GM19372 (cell line): ENCODE results near the gene LONRF3.
A peak's percentile ranks its signal among the peaks of the same experiment; 100 is the strongest.

Experiments used
- ATAC-seq: cut with Tn5 transposase; IDR thresholded peaks from one replicate; pipeline ENCODE4 v1.9.1; 2021; ENCODE audit warnings: mild to moderate bottlenecking, low read depth, moderate library complexity; ENCODE audit not compliant: unreplicated experiment

LONRF3 gene

DNA sequence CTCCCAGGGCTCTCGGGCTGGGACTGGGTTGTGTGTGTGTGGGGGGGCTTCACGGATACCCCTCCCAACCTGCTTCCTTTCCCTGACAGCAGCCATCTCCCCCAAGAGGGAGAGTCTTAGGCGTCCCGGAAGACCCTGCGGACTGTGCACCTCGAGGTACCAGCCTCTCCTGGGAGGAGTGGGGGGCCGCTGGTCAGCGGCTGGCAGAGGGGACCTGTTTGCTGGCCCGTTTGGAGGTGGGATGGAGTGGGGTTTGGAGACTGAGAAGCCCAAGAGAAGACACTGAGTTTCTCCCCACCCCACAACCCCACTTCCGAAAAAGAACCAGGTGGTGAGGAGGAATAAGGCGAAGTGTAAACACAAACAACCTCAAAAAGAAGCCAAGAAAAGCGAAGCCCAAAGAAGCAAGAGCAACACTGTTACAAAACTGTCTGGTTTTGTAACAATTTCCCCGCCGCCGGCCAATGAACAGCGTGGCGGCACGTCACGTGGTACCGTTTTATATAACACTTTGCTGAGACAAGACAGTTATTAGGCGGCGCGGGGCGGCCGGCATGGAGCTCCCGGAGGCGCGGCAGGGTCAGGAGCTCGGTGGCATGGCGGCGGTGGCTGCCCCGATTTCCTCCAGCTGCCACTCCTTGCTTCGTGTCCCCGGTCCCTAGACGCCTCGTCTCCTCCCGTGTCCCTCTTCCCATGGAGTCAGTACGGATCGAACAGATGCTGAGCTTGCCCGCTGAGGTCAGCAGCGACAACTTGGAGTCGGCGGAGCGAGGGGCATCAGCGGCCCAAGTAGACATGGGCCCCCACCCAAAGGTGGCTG is at the start of gene LONRF3:
Gene LONRF3 (plus strand): TSS at position 531 of the 820 bp plus-strand sequence. CDS start 163 bp downstream, at position 694.
- no peak for ATAC-seq

DNA sequence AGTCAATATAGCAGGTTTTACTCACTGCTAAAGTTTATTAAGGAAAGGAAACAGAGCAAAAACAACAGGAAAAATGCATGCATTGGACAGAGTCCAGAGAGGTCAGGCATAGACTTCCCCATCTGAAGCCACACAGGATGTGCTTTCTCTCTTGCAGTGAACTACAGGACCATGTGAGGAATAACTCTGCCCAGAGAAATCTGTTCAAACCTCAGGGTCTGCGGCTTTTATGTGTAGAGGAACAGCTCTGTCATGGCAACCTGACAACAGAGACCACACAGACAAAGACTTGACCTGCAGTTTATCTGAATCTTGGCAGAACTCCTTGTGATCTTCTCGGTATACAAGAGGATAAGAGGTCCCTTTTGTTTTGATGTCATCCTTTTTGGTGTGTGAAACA is 46.3 kb upstream of the LONRF3 start:
- no peak for ATAC-seq

GRCh38 chrX:118935352-118935751 is 39.1 kb upstream of the LONRF3 start:
- no peak for ATAC-seq

GRCh38 chrX:118941147-118941546 is 33.3 kb upstream of the LONRF3 start:
- no peak for ATAC-seq

GRCh38 chrX:118943102-118943501 is 31.3 kb upstream of the LONRF3 start:
- ATAC-seq = no peak

DNA sequence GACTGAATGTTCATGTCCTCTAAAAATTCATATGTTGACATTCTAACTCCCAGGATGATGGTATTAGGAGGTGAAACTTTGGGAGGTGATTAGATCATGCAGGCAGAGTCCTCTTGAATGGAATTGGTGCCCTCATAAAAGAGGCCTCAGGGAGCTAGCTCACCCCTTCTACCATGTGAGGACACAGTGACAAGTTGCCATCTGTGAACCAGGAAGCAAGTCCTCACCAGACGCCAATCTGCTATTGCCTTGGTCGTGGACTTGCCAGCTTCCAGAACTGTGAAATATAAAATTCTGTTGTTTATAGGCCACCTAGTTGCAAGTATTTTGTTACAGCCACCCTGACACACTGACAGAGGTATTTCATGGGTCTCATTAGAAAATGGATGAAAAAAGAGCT is 28.5 kb upstream of the LONRF3 start:
- no peak for ATAC-seq

DNA sequence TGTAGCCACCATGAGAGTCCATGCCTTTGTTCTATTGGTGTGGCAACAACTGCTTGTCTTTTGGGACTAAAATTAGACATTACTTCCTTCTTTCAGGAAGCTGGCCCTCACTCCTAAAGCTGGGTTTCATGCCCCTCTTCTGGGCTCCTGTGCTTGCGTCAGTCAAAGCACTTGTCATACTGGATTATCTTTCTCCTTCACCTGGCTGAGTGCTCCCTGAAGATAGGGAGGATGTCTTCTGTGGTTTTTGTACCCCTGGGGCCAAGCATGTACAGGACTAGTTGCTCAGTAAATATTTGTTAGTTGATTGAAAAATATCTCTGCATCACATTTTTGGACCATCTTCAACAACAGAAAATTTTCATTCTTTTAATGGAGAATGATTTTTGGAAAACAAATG is 26.1 kb upstream of the LONRF3 start:
- no peak for ATAC-seq

- ATAC-seq = no peak
Observed at GRCh38 chrX:118961866-118962560, 12.4 kb upstream of the LONRF3 start.

DNA sequence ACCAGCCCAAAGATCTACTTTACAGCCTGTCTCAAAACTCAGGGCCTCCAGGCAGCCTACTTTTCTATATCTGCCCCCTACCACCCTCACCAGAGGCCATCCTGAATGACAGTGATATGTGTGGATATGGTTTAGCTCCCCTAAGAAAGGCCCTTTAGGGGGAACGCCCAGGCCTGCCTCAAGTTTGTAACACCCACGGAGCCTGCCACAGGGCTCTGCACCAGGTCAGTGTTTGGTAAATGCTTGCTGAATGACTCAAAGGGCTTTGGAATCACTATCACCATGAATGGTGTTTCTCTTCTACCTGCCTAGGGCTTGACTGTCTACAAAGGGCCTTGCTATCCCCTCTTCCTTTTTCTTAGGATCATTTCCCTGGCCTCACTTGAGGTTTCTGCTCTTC is 11.3 kb upstream of the LONRF3 start:
- ATAC-seq = no peak

DNA sequence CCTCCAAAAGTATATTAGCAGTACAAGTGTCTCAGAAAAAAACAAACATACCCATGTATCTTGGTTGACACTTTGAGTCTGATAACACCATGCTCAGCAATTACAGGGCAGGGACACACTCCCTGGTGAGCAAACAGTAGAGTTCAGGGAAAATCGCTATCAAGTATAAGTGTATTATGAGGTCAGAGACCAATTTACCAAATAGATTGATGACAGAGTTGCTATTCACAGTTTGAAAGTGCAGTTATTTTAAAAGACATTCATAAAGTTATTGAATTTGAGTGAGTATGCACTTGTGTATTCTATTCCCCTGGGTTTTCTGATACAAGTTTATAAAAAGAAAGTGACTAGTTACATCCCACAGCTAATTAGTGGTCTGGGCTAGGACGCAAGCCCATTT is 10.2 kb upstream of the LONRF3 start:
- ATAC-seq = no peak

- ATAC-seq = no peak
Observed at GRCh38 chrX:118965395-118965794, 9.0 kb upstream of the LONRF3 start.

DNA sequence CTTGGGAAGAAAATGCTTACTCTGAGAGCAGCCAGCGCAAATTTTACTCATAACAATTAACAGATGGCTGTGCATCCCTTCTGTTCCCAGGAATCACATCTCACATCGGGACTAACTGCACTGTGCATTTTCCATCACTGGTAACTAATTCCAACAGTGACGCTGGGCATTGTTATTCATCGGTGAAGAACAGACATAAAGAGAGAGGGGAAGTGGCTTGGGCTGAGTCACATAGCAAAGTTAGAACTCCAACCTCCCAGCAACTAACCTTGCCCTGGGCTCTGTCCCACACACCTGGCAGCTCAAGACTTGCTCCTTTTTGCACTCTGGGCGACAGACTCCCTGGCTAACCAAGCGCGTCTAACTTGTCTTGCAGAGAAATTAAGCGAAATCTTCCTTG is 6.4 kb upstream of the LONRF3 start:
- ATAC-seq = no peak

DNA sequence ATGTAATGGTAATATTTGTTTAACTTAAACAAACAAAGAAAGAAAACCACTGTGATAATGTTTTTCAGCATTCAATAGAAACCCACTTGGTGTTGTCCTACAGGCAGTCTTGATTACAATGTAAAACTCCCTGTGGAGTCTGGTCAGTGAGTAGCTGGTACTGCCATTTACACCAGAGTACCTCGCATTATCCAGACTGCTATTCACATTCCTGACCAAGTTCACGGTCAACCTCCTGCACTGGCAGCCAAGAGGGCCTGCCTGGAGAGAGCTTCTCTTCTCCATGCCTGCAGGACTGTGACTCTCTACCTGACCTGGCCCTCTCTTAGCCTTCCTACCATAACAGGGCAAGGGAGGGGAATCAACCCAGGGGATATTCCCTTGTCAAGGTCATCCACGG is 2.9 kb upstream of the LONRF3 start:
- no peak for ATAC-seq

DNA sequence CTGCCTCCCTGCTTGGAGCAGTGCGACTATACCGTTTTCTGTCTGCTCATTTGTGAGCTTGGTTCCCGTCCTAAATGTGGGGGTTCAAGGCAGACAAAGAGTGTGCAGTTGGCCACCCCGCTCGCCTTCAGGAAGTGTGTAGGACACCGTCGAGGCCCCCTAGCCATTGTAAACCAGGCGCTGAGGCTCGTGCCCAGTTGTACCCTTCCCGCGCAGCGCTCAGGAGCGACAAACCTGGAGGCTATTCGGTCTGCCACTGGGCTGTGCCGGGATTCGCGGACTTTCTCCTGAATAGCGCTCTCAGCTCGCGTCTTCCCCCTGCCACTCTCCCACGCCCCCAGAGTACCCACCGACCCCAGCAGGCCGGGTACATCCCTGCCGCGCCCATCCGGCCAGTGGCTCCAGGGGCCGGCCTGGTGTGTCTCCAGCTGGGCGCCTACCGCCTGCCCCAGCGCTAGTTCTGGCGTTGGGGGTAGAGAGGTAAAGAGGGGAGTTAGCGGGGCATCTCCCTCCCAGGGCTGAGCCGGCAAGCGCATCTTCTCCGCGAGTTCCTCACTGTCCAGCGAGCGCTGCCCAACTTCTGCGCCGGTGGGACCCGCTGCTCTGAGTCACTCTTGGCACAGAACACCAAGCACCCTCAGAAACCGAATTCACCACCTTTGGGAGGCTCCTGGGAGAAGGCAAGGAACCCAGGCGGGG is 880 bp upstream of the LONRF3 start:
- no peak for ATAC-seq

- peak; percentile 44 for ATAC-seq
Observed at GRCh38 chrX:118974908-118975671, 672 bp downstream of the LONRF3 start.

DNA sequence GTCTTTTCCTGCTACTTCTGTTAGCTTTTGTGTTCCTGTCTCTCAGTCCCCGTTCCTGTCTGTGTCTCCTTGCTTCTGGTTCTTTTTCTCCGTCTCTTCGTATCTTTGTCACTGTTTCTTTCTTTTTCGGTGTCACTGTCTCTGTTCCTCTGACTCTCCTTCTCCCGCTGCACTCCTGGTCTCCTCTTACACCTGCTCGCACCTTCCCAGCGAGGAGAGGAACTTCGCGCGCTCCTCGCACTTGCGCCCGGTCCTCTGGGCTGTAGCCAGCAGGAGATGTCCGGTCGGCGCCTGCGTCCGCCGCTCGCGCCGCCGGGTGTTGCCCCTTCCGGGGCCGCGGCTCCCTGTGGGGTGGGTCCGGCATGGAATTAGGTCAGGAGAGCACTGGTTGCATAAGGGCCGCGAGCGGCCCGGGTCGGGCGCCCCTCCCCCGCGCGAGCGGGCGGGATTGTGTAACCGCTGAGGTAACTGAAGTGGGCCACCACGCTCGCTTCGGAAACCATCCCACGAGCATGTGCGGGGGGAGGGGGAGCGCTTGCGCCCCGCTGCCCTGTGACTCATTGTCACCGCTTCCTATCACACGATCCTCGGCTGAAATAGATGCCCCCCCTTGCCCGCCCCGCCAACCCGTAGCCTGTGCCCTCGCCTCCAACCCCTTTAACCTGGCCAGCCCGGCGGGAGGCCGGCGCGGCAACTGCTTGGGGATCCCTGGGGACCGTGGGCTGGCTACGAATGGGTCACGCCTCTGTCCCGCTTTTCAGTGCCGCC is 1.6 kb downstream of the LONRF3 start:
- no peak for ATAC-seq

DNA sequence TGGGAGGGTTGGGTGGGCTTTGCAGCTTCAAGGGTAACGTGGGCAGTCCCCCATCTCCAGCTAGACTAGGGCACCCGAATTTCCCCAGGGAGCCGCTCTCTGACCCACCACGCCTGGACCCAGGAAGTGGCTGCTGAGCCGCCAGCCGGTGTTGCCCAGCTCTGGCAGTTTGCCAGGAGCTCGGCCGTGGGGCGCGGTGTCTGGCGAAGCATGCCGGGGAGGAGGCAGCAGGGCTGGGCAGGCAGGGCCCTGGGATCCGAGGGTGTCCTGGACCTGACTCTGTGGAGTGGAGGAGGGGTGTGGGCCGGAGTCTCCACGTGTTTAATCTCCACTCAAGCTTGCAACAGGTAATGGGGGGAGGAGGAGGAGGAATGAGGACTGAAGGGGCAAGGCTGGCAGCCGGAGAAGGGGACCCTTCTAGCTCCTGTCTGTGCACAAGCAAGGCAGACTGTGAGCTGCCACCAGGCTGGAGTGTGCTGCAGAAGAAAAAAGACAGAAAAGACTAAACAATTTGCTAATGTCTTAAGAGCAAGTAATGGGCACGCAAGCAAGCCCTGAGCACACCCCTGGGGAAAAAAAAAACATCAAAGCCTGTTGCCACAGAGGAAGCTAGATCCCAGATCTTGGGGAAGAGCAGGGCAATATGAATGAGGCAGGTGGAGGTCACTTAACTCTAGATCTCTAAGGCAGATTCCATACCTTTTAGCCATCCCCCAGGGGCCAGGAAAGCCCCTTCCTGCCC is 2.4 kb downstream of the LONRF3 start:
- no peak for ATAC-seq

GRCh38 chrX:118977424-118977823 is 3.0 kb downstream of the LONRF3 start:
- ATAC-seq = no peak

- no peak for ATAC-seq
Observed at GRCh38 chrX:118978451-118978850, 4.0 kb downstream of the LONRF3 start.
